HK-2 (cell line): ENCODE measurements around the gene GPLD1.

ENCODE experiments used
- DNase-seq: peaks from one replicate; pipeline ENCODE4 v3.0.0-alpha.2; 2018; ENCODE audit not compliant: unreplicated experiment

The GPLD1 gene

GRCh38 chr6:24500683-24501082 lies 11.3 kb upstream of the GPLD1 start:
- DNase-seq: no peak

GRCh38 chr6:24497254-24497970 lies 8.0 kb upstream of the GPLD1 start:
- DNase-seq: no peak

GRCh38 chr6:24494821-24495795 lies 5.7 kb upstream of the GPLD1 start, which contains the start of gene ALDH5A1:
TSS of gene ALDH5A1 (plus strand) at chr6:24494969. CDS start at chr6:24494997, 28 bp downstream.
- DNase-seq: peak; percentile 63

GRCh38 chr6:24493945-24494820 lies 4.8 kb upstream of the GPLD1 start:
- DNase-seq: no peak

DNA sequence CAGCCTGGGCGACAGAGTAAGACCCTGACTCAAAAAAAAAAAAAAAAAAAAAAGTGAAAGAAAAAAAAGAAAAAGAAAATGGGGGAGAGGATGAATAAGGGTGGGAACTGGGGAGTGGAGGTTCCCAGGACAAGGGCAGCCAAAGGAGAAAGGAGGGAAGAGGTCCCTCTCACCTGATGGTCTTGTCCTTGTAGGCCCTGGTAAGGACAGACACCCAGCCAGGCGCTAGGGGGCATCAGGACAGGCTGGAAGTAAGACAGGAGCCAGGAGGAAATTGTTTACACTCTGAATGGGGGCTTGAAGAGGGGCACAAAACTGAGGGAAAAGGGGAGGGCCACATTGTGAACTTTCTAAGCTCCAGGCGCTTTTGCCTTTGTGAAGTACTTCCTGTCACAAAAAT lies 3.1 kb upstream of the GPLD1 start:
- DNase-seq: no peak

DNA sequence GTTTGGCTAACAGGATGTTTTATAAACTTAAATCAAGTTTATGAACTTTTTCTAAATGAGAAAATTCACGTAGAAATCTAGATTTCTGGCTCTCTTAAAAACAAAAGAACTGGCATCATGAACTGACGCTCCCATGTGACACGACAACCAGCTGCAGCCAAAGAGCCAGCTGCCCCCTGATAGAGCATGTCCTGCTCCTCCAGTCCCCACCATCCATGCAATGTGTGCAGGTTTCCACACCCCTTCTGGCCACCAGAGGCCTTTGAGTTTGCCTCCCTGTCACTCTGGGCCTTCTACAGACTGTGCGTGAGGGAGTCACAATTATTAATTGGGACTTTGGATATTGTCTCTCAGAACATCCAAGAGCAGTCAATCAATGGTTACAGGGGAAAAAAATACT lies 1.6 kb upstream of the GPLD1 start:
- no peak for DNase-seq

DNA sequence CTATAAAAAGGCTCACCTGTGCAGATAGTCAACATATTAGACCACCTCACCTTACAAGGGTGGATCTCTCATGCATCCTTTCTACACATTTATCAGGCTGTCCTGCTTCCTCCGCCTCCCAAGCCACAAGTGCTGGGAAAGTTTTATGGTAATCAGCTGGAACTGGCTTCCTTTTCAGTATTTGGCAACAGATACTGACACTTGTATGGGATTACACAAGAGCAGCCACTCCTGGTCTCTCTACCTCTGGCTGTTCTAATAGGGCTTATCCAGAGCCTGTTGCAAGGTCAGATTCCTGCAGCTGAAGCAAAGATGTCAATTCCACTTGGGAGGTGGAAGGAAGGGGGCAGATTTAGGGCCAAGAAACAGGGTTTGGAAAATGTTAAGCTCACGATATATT lies 503 bp upstream of the GPLD1 start:
- DNase-seq: no peak

DNA sequence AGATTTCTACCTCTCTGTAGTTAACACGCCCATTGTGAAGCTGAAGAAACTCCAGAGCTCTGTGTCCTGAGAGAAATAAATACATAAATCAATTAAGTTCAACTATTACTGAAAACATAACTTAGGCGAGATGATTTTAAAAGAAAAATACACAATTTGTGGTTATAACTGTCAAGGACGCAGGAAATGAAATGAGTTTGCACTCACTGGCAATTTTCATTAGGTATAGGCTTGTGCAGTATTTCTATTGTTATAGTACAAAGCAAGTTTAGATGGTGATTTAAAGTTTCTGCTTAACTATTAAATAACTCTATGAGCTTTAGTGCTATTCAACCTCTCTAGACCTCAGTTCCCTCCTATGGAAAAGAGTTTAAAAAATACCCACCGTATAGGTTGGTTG lies 3.3 kb downstream of the GPLD1 start:
- DNase-seq: no peak

GRCh38 chr6:24484657-24485323 lies 4.6 kb downstream of the GPLD1 start:
- DNase-seq: no peak

GRCh38 chr6:24481449-24481848 lies 7.9 kb downstream of the GPLD1 start:
- DNase-seq: no peak

GRCh38 chr6:24480705-24481104 lies 8.7 kb downstream of the GPLD1 start:
- DNase-seq: no peak

GRCh38 chr6:24478903-24479302 lies 10.5 kb downstream of the GPLD1 start:
- DNase-seq: no peak

DNA sequence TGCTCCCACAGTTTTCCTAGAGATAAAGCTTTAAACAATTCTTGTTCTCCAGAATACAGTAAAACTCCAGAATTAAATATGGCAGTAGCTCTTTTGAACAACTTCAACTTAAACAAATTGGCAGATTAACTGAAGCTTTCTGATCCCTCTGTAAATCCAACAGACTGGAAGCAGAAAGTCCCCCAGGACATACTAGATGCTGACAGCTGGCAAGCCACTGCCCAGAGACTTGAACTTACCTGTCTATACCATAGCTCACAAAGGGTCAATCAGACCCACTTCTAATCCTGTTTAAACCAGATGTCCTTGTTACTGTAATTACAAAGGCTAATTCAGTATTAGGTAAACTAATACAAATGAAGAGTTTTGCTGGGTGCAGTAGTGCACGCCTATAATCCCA lies 12.3 kb downstream of the GPLD1 start:
- DNase-seq: no peak

DNA sequence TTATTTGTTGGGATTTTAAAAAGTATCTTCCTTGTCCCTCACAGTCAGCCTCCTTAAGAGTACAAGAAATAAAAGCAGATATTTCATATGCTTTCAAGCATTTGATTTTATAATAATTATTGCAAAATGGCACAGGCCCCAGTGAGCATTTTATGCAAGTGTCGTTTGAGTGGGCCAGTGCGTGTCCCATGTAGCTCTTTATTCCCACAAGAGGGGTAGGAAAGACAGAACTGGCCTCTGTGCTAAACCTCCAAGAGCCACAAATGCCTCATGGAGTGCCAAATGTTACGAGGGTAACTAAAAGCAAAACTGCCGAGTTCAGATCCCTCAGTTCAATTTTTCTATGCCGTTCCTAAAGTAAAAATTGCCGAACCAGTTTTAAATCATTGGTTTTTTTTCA lies 12.7 kb downstream of the GPLD1 start:
- no peak for DNase-seq

DNA sequence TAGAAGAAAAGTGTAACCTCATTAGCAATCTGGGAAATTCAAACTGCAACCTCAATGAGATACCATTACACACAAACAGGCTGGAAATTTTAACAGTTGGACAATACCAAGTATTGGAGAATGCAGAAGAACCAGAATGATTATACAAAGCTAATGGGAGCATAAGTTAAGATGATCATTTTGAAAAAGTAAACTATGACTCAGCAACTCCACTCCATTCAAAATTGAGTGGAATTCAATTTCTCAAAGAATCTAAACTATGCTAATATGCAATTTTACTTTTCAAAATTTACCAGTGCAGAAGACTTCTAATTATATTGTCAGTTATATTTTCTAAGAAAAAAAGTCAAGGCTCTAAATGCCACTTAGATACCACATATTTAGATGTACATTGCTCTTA lies 17.2 kb downstream of the GPLD1 start:
- no peak for DNase-seq

GRCh38 chr6:24469811-24470210 lies 19.6 kb downstream of the GPLD1 start:
- no peak for DNase-seq

DNA sequence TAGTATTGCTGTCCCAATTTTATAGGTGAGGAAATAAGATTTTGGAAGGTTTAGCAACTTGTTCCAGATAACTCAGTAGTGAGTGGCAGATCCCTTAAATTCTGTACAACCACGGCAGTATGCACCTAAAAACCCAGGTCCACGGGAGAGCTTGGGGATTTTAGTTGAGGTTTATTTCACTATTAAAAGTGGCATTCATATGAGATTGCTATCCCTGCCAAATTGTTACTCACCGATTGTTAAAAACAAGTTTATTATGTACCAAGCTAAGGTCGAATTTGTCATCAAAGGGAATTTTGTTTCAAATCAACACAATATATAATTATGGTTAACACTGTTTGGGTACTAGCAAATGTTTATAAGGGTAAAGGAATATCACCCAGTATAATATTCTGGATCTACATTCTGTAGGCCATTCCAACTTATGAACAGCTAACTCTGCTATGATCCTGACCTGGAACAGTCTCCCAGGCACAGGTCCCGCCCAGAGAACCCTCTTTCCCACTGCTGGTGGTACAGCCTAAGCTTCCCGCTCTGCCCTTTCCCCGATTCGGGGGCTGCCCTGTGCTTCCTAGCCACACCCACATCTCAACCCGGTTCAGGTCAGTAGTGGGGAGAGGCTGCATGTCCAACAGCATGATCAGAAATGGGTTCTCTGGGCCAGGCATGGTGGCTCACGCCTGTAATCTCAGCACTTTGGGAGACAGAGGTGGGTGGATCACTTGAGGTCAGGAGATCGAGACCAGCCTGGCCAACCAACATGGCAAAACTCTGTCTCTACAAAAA lies 24.9 kb downstream of the GPLD1 start:
- DNase-seq: no peak

DNA sequence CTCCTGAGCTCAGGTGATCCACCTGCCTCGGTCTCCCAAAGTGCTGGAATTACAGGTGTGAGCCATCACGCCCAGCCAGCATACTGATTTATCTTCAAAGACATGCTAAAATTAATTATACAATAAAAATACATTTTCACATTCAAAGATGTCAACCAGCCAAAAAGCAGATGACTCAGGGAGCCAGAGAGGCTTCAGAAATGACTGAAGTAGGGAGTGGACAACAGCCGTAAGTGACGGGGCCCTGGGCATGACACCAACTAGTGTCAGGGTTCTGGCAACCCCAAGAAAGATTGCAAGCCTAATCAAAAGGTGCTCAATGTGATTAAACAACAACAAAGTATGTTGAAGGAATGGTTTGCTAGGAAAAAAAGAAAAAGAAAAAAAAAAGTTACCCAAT lies 28.4 kb downstream of the GPLD1 start:
- DNase-seq: no peak

DNA sequence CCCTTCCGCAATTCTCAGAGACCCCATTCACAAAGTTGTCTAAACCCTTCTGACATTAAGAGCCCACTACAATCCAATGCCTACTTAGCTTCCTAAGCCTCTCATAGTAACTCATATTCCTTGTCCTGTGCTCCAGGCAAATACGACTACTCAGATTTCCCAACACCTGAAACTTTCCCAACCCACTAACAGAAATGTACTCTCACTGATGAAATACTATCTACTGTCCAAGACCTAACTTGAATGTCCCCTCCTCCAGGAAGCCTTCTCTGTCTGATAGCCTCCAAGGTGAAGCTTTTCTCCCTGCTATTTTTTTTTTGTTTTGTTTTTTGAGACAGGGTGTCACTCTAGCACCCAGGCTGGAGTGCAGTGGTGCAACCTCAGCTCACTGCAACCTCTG lies 30.4 kb downstream of the GPLD1 start:
- no peak for DNase-seq

DNA sequence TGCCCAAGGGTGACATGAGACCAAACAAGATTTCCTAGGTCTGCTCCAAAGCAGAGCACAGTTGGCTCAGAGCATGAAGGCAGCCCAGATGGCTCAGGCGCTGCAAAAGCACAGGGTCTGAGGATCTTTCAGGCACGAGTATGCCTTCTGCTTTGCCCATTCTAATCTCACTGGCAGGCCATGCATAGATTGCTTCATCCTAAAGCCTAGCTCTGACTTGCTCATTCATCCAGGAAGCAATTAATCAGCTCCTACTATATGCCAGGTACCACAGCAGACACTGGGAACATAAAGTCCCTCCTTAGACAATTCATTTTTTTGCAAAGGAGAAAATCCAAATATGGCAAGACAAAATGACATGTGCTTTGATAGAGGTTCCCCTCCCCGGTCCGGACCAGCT lies 31.2 kb downstream of the GPLD1 start:
- no peak for DNase-seq

DNA sequence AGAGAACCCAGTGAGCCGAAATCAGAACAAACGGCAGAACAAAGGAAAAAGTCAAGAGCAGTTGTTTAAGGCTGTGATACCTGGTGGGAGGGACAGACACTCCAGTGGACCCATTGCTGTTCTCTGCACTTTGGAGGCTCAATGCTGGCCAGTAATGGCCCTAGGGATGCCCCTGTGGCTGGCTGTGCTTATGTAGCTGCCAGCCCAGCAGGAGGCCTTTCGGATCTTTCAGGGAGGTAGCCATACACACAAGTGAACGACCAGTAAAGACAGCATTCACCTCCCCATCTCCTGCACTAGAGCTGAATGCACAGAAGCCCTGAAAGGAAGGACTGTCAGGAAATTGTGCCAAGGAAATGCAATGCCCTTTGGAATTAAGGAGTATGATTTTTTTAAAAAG lies 34.3 kb downstream of the GPLD1 start:
- DNase-seq: no peak
